Endometrial microvascular endothelial cells (primary cell): ENCODE measurements around the gene STK4. TPM values are rescaled to one million over a fixed set of nuclear protein-coding genes. Genes with fewer than 3 reads are reported as not detected.
"Not testable (repeated sequence)": the region's sequence is repeated elsewhere in the genome, so short reads cannot be mapped to it uniquely, and the experiment has no call there.

Experiments used
- in situ Hi-C: cut with HindIII; loops from 2 replicates; pipeline ENCODE4 v1.10.0; 2017; ENCODE audit warnings: low sequenced_read_pairs, low pct_unique_long_range_greater_than_20kb; ENCODE audit errors: inconsistent ontology term
- total RNA-seq: library from RNA; depleted of rRNA; stranded (reverse); fragments of >200 nt; gene quantifications from one replicate; pipeline ENCODE4 v1.2.3, GENCODE V29; 2015; ENCODE audit errors: inconsistent ontology term

The STK4 gene
- total RNA-seq, 1 donor from 2014 or later: 13.7 TPM

- in situ Hi-C loops: no loop called here
These were observed 51.5 kb downstream of the STK4 start for GRCh38 chr20:45017857-45018256.

GRCh38 chr20:45019027-45019761, 52.9 kb downstream of the STK4 start:
- in situ Hi-C loops: no loop called here

- in situ Hi-C loops: no loop called here
These were observed 53.4 kb downstream of the STK4 start for GRCh38 chr20:45019762-45020123.

- in situ Hi-C loops: no loop called here
These were observed 54.0 kb downstream of the STK4 start for GRCh38 chr20:45020236-45020886.

- in situ Hi-C loops: no loop called here
These were observed 55.3 kb downstream of the STK4 start for GRCh38 chr20:45021631-45022030.

GRCh38 chr20:45023140-45023539, 56.8 kb downstream of the STK4 start:
- in situ Hi-C loops: not testable (repeated sequence)

GRCh38 chr20:45028424-45029136, 62.3 kb downstream of the STK4 start:
- in situ Hi-C loops: no loop called here

- in situ Hi-C loops: no loop called here
These were observed 63.6 kb downstream of the STK4 start for GRCh38 chr20:45029884-45030283.

- in situ Hi-C loops: no loop called here
These were observed 66.0 kb downstream of the STK4 start for GRCh38 chr20:45032276-45032675.

- in situ Hi-C loops: no loop called here
These were observed 66.5 kb downstream of the STK4 start for GRCh38 chr20:45032781-45033180.

GRCh38 chr20:45034436-45034835, 68.1 kb downstream of the STK4 start:
- in situ Hi-C loops: no loop called here

- in situ Hi-C loops: no loop called here
These were observed 69.9 kb downstream of the STK4 start for GRCh38 chr20:45036044-45036755.

GRCh38 chr20:45037050-45037449, 70.7 kb downstream of the STK4 start:
- in situ Hi-C loops: no loop called here

- in situ Hi-C loops: no loop called here
These were observed 71.3 kb downstream of the STK4 start for GRCh38 chr20:45037635-45038034.

GRCh38 chr20:45038745-45039474, 72.6 kb downstream of the STK4 start:
- in situ Hi-C loops: no loop called here

- in situ Hi-C loops: no loop called here
These were observed 73.1 kb downstream of the STK4 start for GRCh38 chr20:45039475-45039820.

GRCh38 chr20:45041464-45042337, 75.4 kb downstream of the STK4 start:
- in situ Hi-C loops: no loop called here

- in situ Hi-C loops: no loop called here
These were observed 76.7 kb downstream of the STK4 start for GRCh38 chr20:45042978-45043377.
